Astrocyte of the hippocampus (primary cell): ENCODE data around the gene ZNF440.
"Not testable (repeated sequence)": the region's sequence is repeated elsewhere in the genome, so short reads cannot be mapped to it uniquely, and the experiment has no call there.

ENCODE experiments used
- DNase-seq: peaks from one replicate; pipeline ENCODE4 v3.0.0; 2011; ENCODE audit warnings: low read depth, low spot score

ZNF440 gene

GRCh38 chr19:11828957-11829876 lies 15.1 kb downstream of the ZNF440 start:
- not testable (repeated sequence) for DNase-seq

GRCh38 chr19:11832253-11832912 lies 18.3 kb downstream of the ZNF440 start:
- no peak for DNase-seq

- DNase-seq, result no peak
Measured at GRCh38 chr19:11833541-11833940, 19.5 kb downstream of the ZNF440 start.

GRCh38 chr19:11835626-11836066 lies 21.6 kb downstream of the ZNF440 start:
- not testable (repeated sequence) for DNase-seq

GRCh38 chr19:11843722-11844121 lies 29.6 kb downstream of the ZNF440 start:
- peak; percentile 16 for DNase-seq

GRCh38 chr19:11847615-11848014 lies 33.5 kb downstream of the ZNF440 start:
- not testable (repeated sequence) for DNase-seq

- no peak for DNase-seq
Measured at GRCh38 chr19:11848200-11848593, 34.1 kb downstream of the ZNF440 start.

GRCh38 chr19:11848594-11849469 lies 34.8 kb downstream of the ZNF440 start, which contains the start of gene ZNF439:
Gene ZNF439 (plus strand): TSS chr19:11848726. CDS start chr19:11848868, 142 bp downstream.
- peak; percentile 92 for DNase-seq

GRCh38 chr19:11850289-11850688 lies 36.2 kb downstream of the ZNF440 start:
- DNase-seq, result not testable (repeated sequence)

GRCh38 chr19:11853358-11853757 lies 39.3 kb downstream of the ZNF440 start:
- DNase-seq, result no peak

- DNase-seq, result no peak
Measured at GRCh38 chr19:11856596-11857250, 42.6 kb downstream of the ZNF440 start.

- DNase-seq, result no peak
Measured at GRCh38 chr19:11860721-11861120, 46.6 kb downstream of the ZNF440 start.

- DNase-seq, result no peak
Measured at GRCh38 chr19:11861301-11861700, 47.2 kb downstream of the ZNF440 start.

- DNase-seq, result not testable (repeated sequence)
Measured at GRCh38 chr19:11867766-11868165, 53.7 kb downstream of the ZNF440 start.

GRCh38 chr19:11868188-11868587 lies 54.1 kb downstream of the ZNF440 start:
- DNase-seq, result no peak

GRCh38 chr19:11872624-11873023 lies 58.6 kb downstream of the ZNF440 start:
- DNase-seq, result no peak

- DNase-seq, result no peak
Measured at GRCh38 chr19:11873762-11874161, 59.7 kb downstream of the ZNF440 start.

- not testable (repeated sequence) for DNase-seq
Measured at GRCh38 chr19:11879687-11880266, 65.7 kb downstream of the ZNF440 start.

- DNase-seq, result no peak
Measured at GRCh38 chr19:11880598-11880997, 66.5 kb downstream of the ZNF440 start.

- peak; percentile 67 for DNase-seq
Measured at GRCh38 chr19:11881151-11881800, 67.2 kb downstream of the ZNF440 start.
